Endothelial cell (in vitro differentiated cells): ENCODE results near the gene DPH1. TPM values are rescaled to one million over a fixed set of nuclear protein-coding genes. Genes with fewer than 3 reads are reported as not detected.
A peak's percentile ranks its signal among the peaks of the same experiment; 100 is the strongest.

Experiments
- DNase-seq: peaks from one replicate; pipeline ENCODE4 v3.0.0; 2021; ENCODE audit warnings: low spot score
- H3K27ac Mint-ChIP-seq: one replicate; pipeline ENCODE4 v1.8.0; 2021; ENCODE audit warnings: mixed read lengths, inconsistent platforms; ENCODE audit not compliant: unreplicated experiment
- H3K27me3 Mint-ChIP-seq: one replicate; pipeline ENCODE4 v1.8.0; 2021; ENCODE audit warnings: mild to moderate bottlenecking, moderate library complexity, mixed read lengths, inconsistent platforms; ENCODE audit not compliant: unreplicated experiment
- H3K36me3 Mint-ChIP-seq: one replicate; pipeline ENCODE4 v1.8.0; 2021; ENCODE audit warnings: mild to moderate bottlenecking, low read depth, mixed read lengths, inconsistent platforms; ENCODE audit not compliant: unreplicated experiment
- H3K4me1 Mint-ChIP-seq: one replicate; pipeline ENCODE4 v1.8.0; 2021; ENCODE audit warnings: mild to moderate bottlenecking, mixed read lengths, inconsistent platforms; ENCODE audit not compliant: unreplicated experiment
- H3K4me3 Mint-ChIP-seq: one replicate; pipeline ENCODE4 v1.8.0; 2021; ENCODE audit warnings: mild to moderate bottlenecking, mixed read lengths, inconsistent platforms; ENCODE audit not compliant: unreplicated experiment
- H3K9me3 Mint-ChIP-seq: one replicate; pipeline ENCODE4 v1.8.0; 2021; ENCODE audit warnings: mixed read lengths, inconsistent platforms; ENCODE audit not compliant: unreplicated experiment
- CTCF ChIP-seq: fragments of 200-600 bp; sonication (generic); IDR thresholded peaks from one replicate; pipeline ENCODE4 v1.5.0; 2021; ENCODE audit warnings: antibody characterized with exemption; ENCODE audit not compliant: unreplicated experiment
- microRNA-seq: library from miRNA; unstranded; fragments of <30 nt; microRNA quantifications from one replicate; pipeline ENCODE4, GENCODE V29; 2020; ENCODE audit not compliant: unreplicated experiment
- total RNA-seq: library from RNA; stranded (reverse); fragmentation: NEBNext Ultra II Directional; extraction: Animal tissue kit (Norgen Biotek cat#: 25700); gene quantifications from one replicate; pipeline ENCODE4 v1.2.1, GENCODE V29; 2021; ENCODE audit not compliant: unreplicated experiment

The DPH1 gene
- total RNA-seq, 1 donor from 2014 or later, result 27.1 TPM

GRCh38 chr17:2093349-2093748 lies 63.4 kb downstream of the DPH1 start:
- H3K4me3 Mint-ChIP-seq, result peak overlapping the region; percentile 56
- DNase-seq, result no peak
- H3K9me3 Mint-ChIP-seq, result no peaks in the 10 kb centered on the region
- peaks cover 14% of the 10 kb centered on the region for H3K36me3 Mint-ChIP-seq
- H3K27me3 Mint-ChIP-seq, result peaks cover 12% of the 10 kb centered on the region
- peaks cover 36% of the 10 kb centered on the region for H3K4me1 Mint-ChIP-seq
- H3K27ac Mint-ChIP-seq, result no peak overlapping the region
- TF ChIP-seq CTCF, result no peak

Small RNA genes within 50 kb of the gene (microRNA-seq; reads per million reads assigned to microRNA genes)
- 69.4 reads per million, percentile 79 among the genes with 10 or more reads in this experiment for gene MIR132
- gene MIR212, result 3.6 reads per million, percentile 42 among the genes with 10 or more reads in this experiment

Other genes starting within 250 kb of the DPH1 start
- 19.3 TPM for gene SMYD4, start 200.3 kb upstream of the DPH1 start, total RNA-seq
- 105 TPM for gene RPA1, start 200.1 kb upstream of the DPH1 start, total RNA-seq
- gene RTN4RL1, start 4.8 kb upstream of the DPH1 start, total RNA-seq, result not detected
- 32.7 TPM for gene OVCA2, start 11.9 kb downstream of the DPH1 start, total RNA-seq
- gene HIC1, start 24.9 kb downstream of the DPH1 start, total RNA-seq, result 0.72 TPM